Body of pancreas (tissue), 4 donors: ENCODE results near the gene EMC8.

Experiments used
- CTCF ChIP-seq, 7 experiments: fragments of 450-650 bp in 4 of 7; fragments of 200-600 bp in 3 of 7; sonication (generic) in 3 of 7; IDR thresholded peaks; one replicate each; pipeline ENCODE4 v1.5.1; 2016 to 2019; ENCODE audit warnings: antibody characterized with exemption in 7 of 7
- POLR2A ChIP-seq, 3 donors: fragments of 450-650 bp; IDR thresholded peaks; one replicate each; pipeline ENCODE4 v1.6.1; 2016; ENCODE audit warnings: antibody characterized with exemption in 3 of 3, mild to moderate bottlenecking in 2 of 3

- TF ChIP-seq POLR2A (IDR thresholded peaks at IDR 0.05) (no peak), CTCF (IDR thresholded peaks at IDR 0.05) (no peak)
Observed at GRCh38 chr16:85798901-85799496, 345 bp downstream of the EMC8 start.
